GM18868 (cell line): ENCODE measurements around the gene GINS3.
A peak's percentile ranks its signal among the peaks of the same experiment; 100 is the strongest.

ENCODE experiments used
- ATAC-seq: cut with Tn5 transposase; IDR thresholded peaks from one replicate; pipeline ENCODE4 v1.9.1; 2021; ENCODE audit warnings: mild to moderate bottlenecking, moderate library complexity; ENCODE audit not compliant: unreplicated experiment

The GINS3 gene

GRCh38 chr16:58392215-58393137 is at the start of gene GINS3:
Gene GINS3 (plus strand): TSS chr16:58392471. CDS start chr16:58392602, 131 bp downstream.
- peak; percentile 98 for ATAC-seq

- no peak for ATAC-seq
These were observed 48.7 kb upstream of the GINS3 start for GRCh38 chr16:58343562-58343961.

- ATAC-seq, result no peak
These were observed 46.5 kb upstream of the GINS3 start for GRCh38 chr16:58345574-58346354.

GRCh38 chr16:58346831-58347371 is 45.4 kb upstream of the GINS3 start:
- ATAC-seq, result no peak

- peak; percentile 52 for ATAC-seq
These were observed 43.3 kb upstream of the GINS3 start for GRCh38 chr16:58348986-58349385.

GRCh38 chr16:58352690-58353089 is 39.6 kb upstream of the GINS3 start:
- ATAC-seq, result no peak

- no peak for ATAC-seq
These were observed 32.1 kb upstream of the GINS3 start for GRCh38 chr16:58360041-58360634.

GRCh38 chr16:58361726-58362125 is 30.5 kb upstream of the GINS3 start:
- no peak for ATAC-seq

GRCh38 chr16:58363746-58364393 is 28.4 kb upstream of the GINS3 start:
- no peak for ATAC-seq

- ATAC-seq, result no peak
These were observed 26.6 kb upstream of the GINS3 start for GRCh38 chr16:58365623-58366022.

- peak; percentile 72 for ATAC-seq
These were observed 25.8 kb upstream of the GINS3 start for GRCh38 chr16:58366247-58367031.

- no peak for ATAC-seq
These were observed 25.0 kb upstream of the GINS3 start for GRCh38 chr16:58367252-58367651.

- ATAC-seq, result no peak
These were observed 20.4 kb upstream of the GINS3 start for GRCh38 chr16:58371841-58372240.

GRCh38 chr16:58375386-58375785 is 16.9 kb upstream of the GINS3 start:
- no peak for ATAC-seq

GRCh38 chr16:58377932-58378331 is 14.3 kb upstream of the GINS3 start:
- ATAC-seq, result no peak

- no peak for ATAC-seq
These were observed 13.9 kb upstream of the GINS3 start for GRCh38 chr16:58378401-58378800.

GRCh38 chr16:58379736-58380135 is 12.5 kb upstream of the GINS3 start:
- ATAC-seq, result no peak

- no peak for ATAC-seq
These were observed 10.6 kb upstream of the GINS3 start for GRCh38 chr16:58381661-58382060.

GRCh38 chr16:58384437-58385055 is 7.7 kb upstream of the GINS3 start:
- ATAC-seq, result peak; percentile 80
